ENCODE results near the gene UBE2Q1. TPM values are rescaled to one million over a fixed set of nuclear protein-coding genes. Genes with fewer than 3 reads are reported as not detected.
A peak's percentile ranks its signal among the peaks of the same experiment; 100 is the strongest.

Gene UBE2Q1
- total RNA-seq, 6 donors from 2014 or later: 19.9 to 90.9 (median 36.4) TPM

GRCh38 chr1:154514066-154514553, 44.4 kb downstream of the UBE2Q1 start:
- Histone ChIP-seq H3K36me3 (no peaks in the 10 kb centered on the region), H3K9me3 (no peaks in the 10 kb centered on the region), H3K4me3 (no peak overlapping the region), H3K27me3 (no peaks in the 10 kb centered on the region), H3K4me1 (peaks cover 0 to 2% (median 1%) of the 10 kb centered on the region in 4 donors), H3K27ac (no peak overlapping the region)
- ATAC-seq (ENCODE audit: low FRiP score in 2 of 2) (no peak), DNase-seq (no peak)
- 91 to 93% methylated on average over 7 of the region's 7 CpGs for WGBS, 2 donors
- no peak for TF ChIP-seq POLR2AphosphoS5 (IDR thresholded peaks at IDR 0.05)
- no peak for TF ChIP-seq EP300 (IDR thresholded peaks at IDR 0.05)
- TF ChIP-seq POLR2A (IDR thresholded peaks at IDR 0.05): no peak
- TF ChIP-seq CTCF (IDR thresholded peaks at IDR 0.05): no peak

GRCh38 chr1:154512760-154513159, 45.7 kb downstream of the UBE2Q1 start:
- H3K4me3 ChIP-seq: no peak overlapping the region
- H3K36me3 ChIP-seq: no peaks in the 10 kb centered on the region
- H3K27ac ChIP-seq: no peak overlapping the region
- H3K9me3 ChIP-seq: no peaks in the 10 kb centered on the region
- 77 to 78% methylated on average over 3 of the region's 3 CpGs for WGBS, 2 donors
- no peaks in the 10 kb centered on the region for H3K4me1 ChIP-seq
- DNase-seq (no peak), ATAC-seq (ENCODE audit: low FRiP score in 2 of 2) (no peak)
- TF ChIP-seq CTCF (IDR thresholded peaks at IDR 0.05) (no peak), POLR2A (IDR thresholded peaks at IDR 0.05) (no peak), EP300 (IDR thresholded peaks at IDR 0.05) (no peak), POLR2AphosphoS5 (IDR thresholded peaks at IDR 0.05) (no peak)
- no peaks in the 10 kb centered on the region for H3K27me3 ChIP-seq

GRCh38 chr1:154503898-154504297, 54.6 kb downstream of the UBE2Q1 start:
- ATAC-seq (ENCODE audit: low FRiP score in 2 of 2): no peak
- Histone ChIP-seq H3K9me3 (peaks cover 0 to 5% (median 2%) of the 10 kb centered on the region in 4 donors), H3K36me3 (no peaks in the 10 kb centered on the region), H3K27ac (no peak overlapping the region), H3K4me1 (peaks cover 6 to 36% (median 21%) of the 10 kb centered on the region in 4 donors), H3K4me3 (no peak overlapping the region), H3K27me3 (peaks cover 0 to 17% (median 8%) of the 10 kb centered on the region in 4 donors)
- no peak for TF ChIP-seq POLR2AphosphoS5 (IDR thresholded peaks at IDR 0.05)
- TF ChIP-seq POLR2A (IDR thresholded peaks at IDR 0.05): no peak
- TF ChIP-seq CTCF (IDR thresholded peaks at IDR 0.05): no peak
- no peak for TF ChIP-seq EP300 (IDR thresholded peaks at IDR 0.05)
- DNase-seq: no peak
- 76 to 77% methylated on average over 5 of the region's 5 CpGs for WGBS, 2 donors

GRCh38 chr1:154502744-154503115, 55.7 kb downstream of the UBE2Q1 start:
- Histone ChIP-seq H3K9me3 (peaks cover 0 to 5% (median 2%) of the 10 kb centered on the region in 4 donors), H3K27me3 (peaks cover 0 to 17% (median 8%) of the 10 kb centered on the region in 4 donors), H3K36me3 (peaks cover 0 to 5% (median 0%) of the 10 kb centered on the region in 4 donors), H3K4me3 (peak overlapping the region; percentile 15 to 60 (median 58)), H3K4me1 (peaks cover 11 to 38% (median 29%) of the 10 kb centered on the region in 4 donors), H3K27ac (peak overlapping the region; percentile 77 to 86 (median 84))
- no peak for TF ChIP-seq CTCF (IDR thresholded peaks at IDR 0.05)
- TF ChIP-seq POLR2AphosphoS5 (IDR thresholded peaks at IDR 0.05): no peak
- no peak for TF ChIP-seq POLR2A (IDR thresholded peaks at IDR 0.05)
- no peak for TF ChIP-seq EP300 (IDR thresholded peaks at IDR 0.05)
- peak in 1 of 2 donors; percentile 82 for DNase-seq
- 38 to 42% methylated on average over 10 to 18 of the region's 43 CpGs for WGBS, 2 donors
- peak in 1 of 2 donors; percentile 35 for ATAC-seq (ENCODE audit: low FRiP score in 2 of 2)

All from upper lobe of left lung (tissue), 6 donors.